Stimulated activated CD4-positive, alpha-beta T cell treated with anti-CD3 and anti-CD28 coated beads, Interleukin-2, amount 100 ng/mL, for 24 hours (primary cell): Measurements from ENCODE around the gene ABHD2.
A peak's percentile ranks its signal among the peaks of the same experiment; 100 is the strongest.
"Not testable (repeated sequence)": the region's sequence is repeated elsewhere in the genome, so short reads cannot be mapped to it uniquely, and the experiment has no call there.

ENCODE experiments used
- DNase-seq, 2 donors: peaks; one replicate each; pipeline ENCODE4 v3.0.0-alpha.2; 2020

ABHD2 gene

GRCh38 chr15:89075846-89076245, 12.4 kb upstream of the ABHD2 start:
- no peak for DNase-seq

GRCh38 chr15:89077750-89078149, 10.5 kb upstream of the ABHD2 start:
- DNase-seq: no peak

GRCh38 chr15:89078851-89079810, 9.1 kb upstream of the ABHD2 start:
- no peak for DNase-seq

GRCh38 chr15:89081878-89082277, 6.4 kb upstream of the ABHD2 start:
- no peak for DNase-seq

- no peak for DNase-seq
Observed at GRCh38 chr15:89083246-89083645, 5.0 kb upstream of the ABHD2 start.

- DNase-seq: no peak
Observed at GRCh38 chr15:89085289-89085926, 2.8 kb upstream of the ABHD2 start.

- not testable (repeated sequence) for DNase-seq
Observed at GRCh38 chr15:89085933-89086332, 2.3 kb upstream of the ABHD2 start.

GRCh38 chr15:89086390-89086789, 1.9 kb upstream of the ABHD2 start:
- DNase-seq: not testable (repeated sequence)

- no peak for DNase-seq
Observed at GRCh38 chr15:89087161-89087829, 961 bp upstream of the ABHD2 start.

GRCh38 chr15:89088605-89089315, 504 bp downstream of the ABHD2 start:
- DNase-seq: peak in 1 of 2 donors; percentile 11

GRCh38 chr15:89089316-89090230, 1.3 kb downstream of the ABHD2 start:
- no peak for DNase-seq

GRCh38 chr15:89090791-89091626, 2.8 kb downstream of the ABHD2 start:
- DNase-seq: peak; percentile 53 to 54

- DNase-seq: no peak
Observed at GRCh38 chr15:89091627-89092220, 3.5 kb downstream of the ABHD2 start.

- DNase-seq: no peak
Observed at GRCh38 chr15:89093509-89093908, 5.3 kb downstream of the ABHD2 start.

- DNase-seq: no peak
Observed at GRCh38 chr15:89095073-89095472, 6.8 kb downstream of the ABHD2 start.

- no peak for DNase-seq
Observed at GRCh38 chr15:89095556-89095955, 7.3 kb downstream of the ABHD2 start.

- DNase-seq: no peak
Observed at GRCh38 chr15:89096664-89097063, 8.4 kb downstream of the ABHD2 start.

- no peak for DNase-seq
Observed at GRCh38 chr15:89097313-89097712, 9.1 kb downstream of the ABHD2 start.

GRCh38 chr15:89098281-89098680, 10.0 kb downstream of the ABHD2 start:
- no peak for DNase-seq

GRCh38 chr15:89099968-89100367, 11.7 kb downstream of the ABHD2 start:
- DNase-seq: no peak
